Common myeloid progenitor, CD34-positive (primary cell): ENCODE measurements around the gene IKZF4.
"Not testable (repeated sequence)": the region's sequence is repeated elsewhere in the genome, so short reads cannot be mapped to it uniquely, and the experiment has no call there.

Experiments used
- CTCF ChIA-PET: fragments of 350-600 bp; sonication (Branson Sonifier 250); formaldehyde crosslinking; loops from one replicate; lab custom pipeline; 2021; ENCODE audit warnings: antibody characterized with exemption; lab: Charles Lee
- POLR2A ChIA-PET: fragments of 350-600 bp; sonication (Branson Sonifier 250); formaldehyde crosslinking; loops from one replicate; lab custom pipeline; 2021; ENCODE audit warnings: antibody characterized with exemption; lab: Charles Lee
- DNase-seq, 3 donors: peaks; one replicate each; pipeline versions ENCODE4 v3.0.0 to v3.0.0-alpha.2; 2013
- H3K27ac ChIP-seq, 2 experiments: 1 replicate in 1 of 2; 2 replicates in 1 of 2; pipeline ENCODE4 v1.7.0; 2013; ENCODE audit warnings: inconsistent platforms in 2 of 2, low read length in 2 of 2, mild to moderate bottlenecking in 2 of 2, low read depth in 1 of 2, moderate library complexity in 1 of 2; ENCODE audit not compliant: severe bottlenecking in 2 of 2, insufficient read depth in 1 of 2, poor library complexity in 1 of 2
- H3K27me3 ChIP-seq, 5 experiments: replicated peaks in 2 of 5; 1 replicate in 3 of 5; 2 replicates in 2 of 5; pipeline versions ENCODE4 v1.6.1 to v1.7.0; 2013; ENCODE audit warnings: low read length in 4 of 5, mild to moderate bottlenecking in 2 of 5, moderate library complexity in 2 of 5, inconsistent platforms in 1 of 5; ENCODE audit not compliant: insufficient read depth in 5 of 5, control insufficient read depth in 4 of 5
- H3K36me3 ChIP-seq, 4 experiments: 1 replicate in 2 of 4; 2 replicates in 2 of 4; pipeline versions ENCODE4 v1.6.1 to v1.7.0; 2013; ENCODE audit warnings: low read length in 3 of 4, control low read depth in 1 of 4, mild to moderate bottlenecking in 1 of 4; ENCODE audit not compliant: control insufficient read depth in 4 of 4, insufficient read depth in 4 of 4
- H3K4me1 ChIP-seq, 4 experiments: 1 replicate in 3 of 4; 2 replicates in 1 of 4; pipeline versions ENCODE4 v1.6.1 to v1.7.1; 2013; ENCODE audit warnings: low read length in 3 of 4, mild to moderate bottlenecking in 3 of 4, control low read depth in 1 of 4, inconsistent platforms in 1 of 4, moderate library complexity in 1 of 4; ENCODE audit not compliant: control insufficient read depth in 4 of 4, insufficient read depth in 4 of 4; ENCODE audit errors: control extremely low read depth in 1 of 4
- H3K4me3 ChIP-seq, 7 experiments: 1 replicate in 4 of 7; 2 replicates in 3 of 7; pipeline versions ENCODE4 v1.5.1 to v1.7.0; 2013; ENCODE audit warnings: mild to moderate bottlenecking in 7 of 7, low read length in 6 of 7, moderate library complexity in 6 of 7, inconsistent platforms in 2 of 7, low read depth in 2 of 7, control low read depth in 1 of 7; ENCODE audit not compliant: insufficient read depth in 4 of 7, control insufficient read depth in 1 of 7; ENCODE audit errors: extremely low read depth in 1 of 7
- H3K9me3 ChIP-seq, 5 experiments: 1 replicate in 4 of 5; 2 replicates in 1 of 5; pipeline versions ENCODE4 v1.6.1 to v1.7.1; 2013; ENCODE audit warnings: low read length in 4 of 5, mild to moderate bottlenecking in 2 of 5, inconsistent platforms in 1 of 5, low read depth in 1 of 5, moderate library complexity in 1 of 5; ENCODE audit not compliant: control insufficient read depth in 4 of 5, insufficient read depth in 2 of 5; ENCODE audit errors: control extremely low read depth in 1 of 5
- WGBS: methylation state at CpG from one replicate; pipeline ENCODE4 v1.1.5; 2013; ENCODE audit not compliant: insufficient coverage; 5-methylcytosine and 5-hydroxymethylcytosine counted together

Gene IKZF4

GRCh38 chr12:55996715-55997534, 23.9 kb upstream of the IKZF4 start, which contains the start of gene SUOX:
SUOX (plus strand) TSS chr12:55997276; CDS start chr12:56002222, 4,946 bp downstream.
- H3K27ac ChIP-seq = peak within 1 kb of the TSS; percentile 59 to 83
- peak within 1 kb of the TSS; percentile 79 to 95 (median 85) for H3K4me3 ChIP-seq
- H3K4me1 ChIP-seq = peaks cover 0 to 20% (median 17%) of the 10 kb centered on the region in 4 experiments
- ChIA-PET CTCF (interaction anchor here (0.8 to 16.0 kb wide), 17 partner anchors 9 to 57 kb away, joined by 3 to 290 read pairs (median 9); partner anchors contain the start of genes IKZF4 and RAB5B), POLR2A (interaction anchor here (0.9 to 1.2 kb wide), 2 partner anchors 30 to 44 kb away, joined by 3 read pairs; no protein-coding TSS in a partner anchor)
- DNase-seq = peak; percentile 72 to 89 (median 86)
- no peaks in the 10 kb centered on the region for H3K9me3 ChIP-seq
- WGBS = 1% methylated on average over 17 of the region's 27 CpGs
- H3K36me3 ChIP-seq = peaks cover 15 to 31% (median 28%) of the 10 kb centered on the region in 4 experiments
- no peaks in the 10 kb centered on the region for H3K27me3 ChIP-seq

GRCh38 chr12:55997535-55997859, 23.3 kb upstream of the IKZF4 start:
- Histone ChIP-seq H3K36me3 (peaks cover 13 to 31% (median 26%) of the 10 kb centered on the region in 4 experiments), H3K27ac (peak overlapping the region; percentile 59 to 83), H3K27me3 (no peaks in the 10 kb centered on the region), H3K9me3 (no peaks in the 10 kb centered on the region), H3K4me1 (peaks cover 0 to 20% (median 17%) of the 10 kb centered on the region in 4 experiments), H3K4me3 (peak overlapping the region; percentile 79 to 95 (median 85))
- WGBS = 0% methylated on average over 4 of the region's 5 CpGs
- POLR2A ChIA-PET = no interaction called here
- CTCF ChIA-PET = interaction anchor here (0.8 to 16.0 kb wide), 12 partner anchors 9 to 58 kb away, joined by 3 to 290 read pairs (median 10); partner anchors contain the start of gene IKZF4
- no peak for DNase-seq

- H3K9me3 ChIP-seq, H3K4me3 ChIP-seq, DNase-seq, POLR2A ChIA-PET, H3K27ac ChIP-seq, H3K27me3 ChIP-seq: not testable (repeated sequence)
- Histone ChIP-seq H3K36me3 (peaks cover 7 to 26% (median 16%) of the 10 kb centered on the region in 4 experiments), H3K4me1 (peaks cover 0 to 20% (median 17%) of the 10 kb centered on the region in 4 experiments)
- CTCF ChIA-PET = interaction anchor here (1.1 to 16.0 kb wide), 7 partner anchors 9 to 72 kb away, joined by 3 to 290 read pairs (median 5); partner anchors contain the start of genes IKZF4 and PYM1
- WGBS = 80% methylated on average over 2 of the region's 6 CpGs
Observed at GRCh38 chr12:55999522-55999921, 21.3 kb upstream of the IKZF4 start.

GRCh38 chr12:55999999-56000540, 20.8 kb upstream of the IKZF4 start:
- H3K27me3 ChIP-seq, H3K27ac ChIP-seq, H3K9me3 ChIP-seq, DNase-seq, H3K4me3 ChIP-seq, POLR2A ChIA-PET: not testable (repeated sequence)
- 98% methylated on average over 23 of the region's 33 CpGs for WGBS
- CTCF ChIA-PET = interaction anchor here (1.1 to 16.0 kb wide), 4 partner anchors 8 to 39 kb away, joined by 3 to 290 read pairs (median 54); partner anchors contain the start of gene IKZF4
- Histone ChIP-seq H3K36me3 (peaks cover 7 to 27% (median 17%) of the 10 kb centered on the region in 4 experiments), H3K4me1 (peaks cover 0 to 24% (median 17%) of the 10 kb centered on the region in 4 experiments)

- Histone ChIP-seq H3K4me3 (no peak overlapping the region), H3K27me3 (no peaks in the 10 kb centered on the region), H3K36me3 (peaks cover 7 to 27% (median 14%) of the 10 kb centered on the region in 4 experiments), H3K4me1 (peaks cover 0 to 31% (median 19%) of the 10 kb centered on the region in 4 experiments), H3K27ac (no peak overlapping the region), H3K9me3 (no peaks in the 10 kb centered on the region)
- CTCF ChIA-PET = interaction anchor here (16.0 kb wide), 1 partner anchor 22 kb away, joined by 290 read pairs; the partner anchor contains the start of gene IKZF4
- no peak for DNase-seq
- POLR2A ChIA-PET = no interaction called here
- WGBS = 0% methylated on average over 1 of the region's 7 CpGs
Observed at GRCh38 chr12:56001487-56002100, 19.2 kb upstream of the IKZF4 start.

- DNase-seq, H3K9me3 ChIP-seq, H3K27ac ChIP-seq, H3K4me3 ChIP-seq, POLR2A ChIA-PET, H3K27me3 ChIP-seq: not testable (repeated sequence)
- Histone ChIP-seq H3K4me1 (peaks cover 5 to 27% (median 15%) of the 10 kb centered on the region in 4 experiments), H3K36me3 (peaks cover 7 to 27% (median 14%) of the 10 kb centered on the region in 4 experiments)
- 98% methylated on average over 5 of the region's 5 CpGs for WGBS
- CTCF ChIA-PET = interaction anchor here (0.9 to 16.0 kb wide), 3 partner anchors 20 to 198 kb away, joined by 3 to 290 read pairs (median 3); partner anchors contain the start of gene IKZF4
Observed at GRCh38 chr12:56003376-56003775, 17.5 kb upstream of the IKZF4 start.
